HG02840 (cell line): ENCODE data around the gene FSIP1.

Experiments used
- ATAC-seq: cut with Tn5 transposase; IDR thresholded peaks from one replicate; pipeline ENCODE4 v1.9.1; 2021; ENCODE audit warnings: mild to moderate bottlenecking, moderate library complexity, moderate number of reproducible peaks; ENCODE audit not compliant: unreplicated experiment, low FRiP score

Gene FSIP1

GRCh38 chr15:39657668-39658067, 125.0 kb downstream of the FSIP1 start:
- ATAC-seq: no peak

DNA sequence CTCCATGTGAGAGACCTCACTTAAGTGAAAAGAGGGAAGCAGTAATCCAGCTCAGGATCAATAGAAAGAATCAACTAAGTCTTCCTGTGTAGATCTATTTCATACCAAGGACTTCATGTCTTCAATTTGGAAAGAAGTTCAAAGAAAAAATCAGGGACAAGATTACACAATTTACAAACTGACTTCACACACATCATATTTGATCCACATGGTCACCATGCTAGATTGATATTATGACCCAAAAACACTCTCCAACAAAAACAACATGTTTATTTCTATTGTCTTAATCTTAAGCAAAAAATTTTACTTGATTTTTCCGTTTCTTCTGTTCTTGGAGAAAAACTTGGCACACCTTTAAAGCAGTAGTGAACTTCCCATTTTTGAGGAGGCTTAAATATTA, 125.5 kb downstream of the FSIP1 start:
- no peak for ATAC-seq

DNA sequence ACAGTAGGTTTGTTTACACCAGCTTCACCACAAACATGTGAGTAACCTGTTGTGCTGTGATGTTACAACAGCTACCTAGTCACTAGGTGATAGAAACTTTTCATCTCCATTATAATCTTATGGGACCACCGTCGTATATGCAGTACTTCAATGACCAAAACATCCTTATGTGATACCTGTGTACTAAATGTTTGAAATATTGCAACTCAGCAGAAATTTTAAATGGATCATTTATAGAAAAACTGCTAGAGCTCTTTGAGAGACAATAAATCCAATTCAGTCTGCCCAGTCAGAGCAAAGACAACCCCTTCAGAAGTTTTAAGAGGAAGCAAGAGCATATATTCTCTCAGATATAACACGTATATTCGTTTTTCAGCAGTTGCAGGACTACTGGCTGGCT, 128.3 kb downstream of the FSIP1 start:
- ATAC-seq: no peak

DNA sequence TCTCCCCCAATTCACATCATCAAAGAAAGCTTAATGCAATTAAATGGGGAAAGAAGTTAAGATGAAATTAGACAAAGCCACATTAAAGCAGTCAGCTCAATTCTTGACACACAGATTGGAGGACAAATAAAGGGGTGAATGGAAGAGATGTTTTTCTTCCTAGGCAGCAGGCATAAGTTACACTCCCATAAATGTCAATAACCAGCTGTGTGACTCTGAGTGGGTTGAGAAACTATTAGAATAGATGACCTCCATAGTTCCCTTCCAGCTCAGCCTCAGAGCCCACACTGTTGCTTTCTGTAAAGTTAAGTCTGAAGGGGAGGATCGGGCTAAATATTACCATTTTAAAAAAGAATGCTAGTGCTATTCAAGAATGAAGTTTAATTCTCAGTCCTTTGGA, 130.8 kb downstream of the FSIP1 start:
- no peak for ATAC-seq

DNA sequence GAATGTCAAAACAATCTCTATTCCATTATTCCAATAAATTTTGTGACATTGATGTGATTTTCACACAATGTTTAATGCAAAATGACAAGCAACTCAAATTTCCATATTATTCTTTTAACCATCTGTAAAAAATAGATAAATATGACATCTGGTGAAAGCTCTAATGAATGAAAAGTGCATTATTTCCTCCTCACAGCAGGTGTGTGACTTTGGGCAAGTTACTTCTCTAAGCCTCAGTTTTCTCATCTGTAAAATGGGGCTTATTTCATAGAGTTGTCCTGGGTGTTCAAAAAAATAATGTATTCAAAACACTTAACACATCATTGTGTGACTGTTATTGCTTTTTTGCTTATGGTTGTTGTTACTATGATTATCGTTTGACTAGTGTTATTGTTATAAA, 131.3 kb downstream of the FSIP1 start:
- ATAC-seq: no peak

GRCh38 chr15:39649757-39650156, 132.9 kb downstream of the FSIP1 start:
- ATAC-seq: no peak

GRCh38 chr15:39646425-39646824, 136.2 kb downstream of the FSIP1 start:
- no peak for ATAC-seq

- ATAC-seq: no peak
Observed at GRCh38 chr15:39645976-39646257, 136.7 kb downstream of the FSIP1 start.

- no peak for ATAC-seq
Observed at GRCh38 chr15:39645138-39645975, 137.3 kb downstream of the FSIP1 start.

DNA sequence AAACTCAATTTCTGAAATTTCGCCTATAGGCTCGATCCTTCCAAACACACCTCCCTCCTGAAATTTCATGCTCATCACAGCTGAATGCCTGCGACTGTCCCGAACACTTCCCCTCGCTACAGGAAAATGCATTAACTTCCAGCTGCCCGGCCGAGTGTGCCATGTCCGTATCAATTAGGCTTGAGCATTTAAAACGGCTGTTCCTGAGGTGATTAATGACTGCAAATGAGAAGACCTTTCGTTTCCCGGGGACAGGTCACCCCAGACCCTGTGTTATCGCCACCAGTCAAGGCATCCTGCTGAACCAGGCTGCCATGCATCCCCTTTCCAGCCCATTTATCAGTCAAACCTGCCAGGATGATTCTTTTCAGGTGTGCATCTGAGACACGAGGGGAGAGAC, 138.5 kb downstream of the FSIP1 start:
- no peak for ATAC-seq

- no peak for ATAC-seq
Observed at GRCh38 chr15:39643727-39644126, 138.9 kb downstream of the FSIP1 start.

DNA sequence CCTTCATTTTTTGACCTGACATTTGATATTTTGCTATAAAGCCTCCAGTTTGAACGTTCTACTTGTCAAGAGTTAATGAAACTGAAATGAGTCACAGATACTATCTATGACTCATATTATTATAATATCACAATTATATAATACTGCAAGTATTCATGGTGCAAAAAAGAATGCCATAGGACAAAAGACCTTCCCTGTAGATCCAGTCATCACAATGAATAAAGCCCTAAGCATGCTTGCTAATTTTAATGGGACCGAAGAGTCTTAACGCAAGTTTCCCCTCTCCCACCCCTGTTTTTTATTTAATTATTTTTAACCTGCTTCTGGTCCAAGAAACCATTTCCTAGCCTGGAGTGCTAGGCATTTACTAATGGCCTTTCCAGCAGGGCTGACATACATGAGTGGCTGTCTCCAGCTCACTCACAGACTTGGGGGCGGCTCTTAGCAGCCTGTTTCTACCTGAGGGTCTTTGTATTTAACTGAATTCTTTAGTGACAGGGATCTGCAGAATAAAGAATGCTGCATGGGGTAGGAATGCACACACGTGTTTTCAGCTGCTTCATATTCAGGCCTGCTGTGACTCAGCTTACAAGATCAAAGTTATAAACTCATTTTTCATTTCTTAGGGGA, 140.5 kb downstream of the FSIP1 start:
- ATAC-seq: no peak

DNA sequence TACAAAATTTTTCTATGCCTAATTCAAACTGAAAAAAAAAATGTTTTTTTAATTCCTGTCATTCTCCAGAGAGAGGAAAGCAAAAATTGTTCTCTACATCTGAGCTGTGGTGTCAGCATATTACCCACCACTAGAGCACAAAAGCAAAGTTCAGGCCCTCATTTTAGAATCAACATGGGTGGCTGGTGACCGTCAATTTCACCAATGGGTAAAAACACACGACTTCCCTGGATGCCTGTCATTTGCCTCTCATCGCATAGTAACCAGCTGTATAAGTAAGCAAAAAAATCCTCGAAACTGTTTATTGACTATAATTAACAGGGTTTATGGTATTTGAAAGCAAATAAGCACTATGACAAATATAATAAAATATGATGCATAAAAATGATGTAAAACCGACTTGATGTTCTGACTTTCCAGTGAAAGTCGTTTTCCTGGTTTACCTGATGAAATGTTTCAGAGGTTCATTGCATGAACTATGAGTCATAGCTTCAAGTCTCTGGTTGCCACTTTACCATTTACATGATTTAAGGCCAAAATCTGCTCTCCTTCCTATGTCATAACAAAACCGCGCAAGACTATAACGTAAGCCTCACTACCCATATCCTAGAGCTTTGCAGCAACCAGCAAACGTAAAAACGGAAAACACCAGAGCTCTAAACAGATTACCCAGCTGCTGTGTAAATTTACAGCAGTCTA, 141.3 kb downstream of the FSIP1 start:
- ATAC-seq: no peak

- no peak for ATAC-seq
Observed at GRCh38 chr15:39640665-39641064, 142.0 kb downstream of the FSIP1 start.

DNA sequence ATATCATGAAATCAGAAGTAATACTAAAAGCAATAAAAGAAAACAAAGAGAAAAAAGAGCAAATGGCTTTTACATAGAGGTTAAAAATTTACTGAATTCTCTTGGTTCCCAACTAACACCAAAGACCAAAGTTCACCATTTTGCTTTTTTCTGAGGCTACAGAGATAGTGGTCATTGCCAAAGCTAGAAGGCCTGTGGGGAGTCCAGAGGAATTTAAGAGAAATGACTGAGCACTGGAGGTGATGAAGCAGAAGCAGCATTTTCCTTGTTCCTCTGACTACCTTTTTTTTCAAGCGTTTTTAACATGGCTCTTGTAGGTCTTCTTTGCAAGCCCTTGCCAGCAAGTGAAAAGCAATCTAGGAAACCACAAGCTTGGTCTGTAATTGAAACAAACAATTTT, 143.6 kb downstream of the FSIP1 start:
- ATAC-seq: no peak

GRCh38 chr15:39638041-39638440, 144.6 kb downstream of the FSIP1 start:
- no peak for ATAC-seq

DNA sequence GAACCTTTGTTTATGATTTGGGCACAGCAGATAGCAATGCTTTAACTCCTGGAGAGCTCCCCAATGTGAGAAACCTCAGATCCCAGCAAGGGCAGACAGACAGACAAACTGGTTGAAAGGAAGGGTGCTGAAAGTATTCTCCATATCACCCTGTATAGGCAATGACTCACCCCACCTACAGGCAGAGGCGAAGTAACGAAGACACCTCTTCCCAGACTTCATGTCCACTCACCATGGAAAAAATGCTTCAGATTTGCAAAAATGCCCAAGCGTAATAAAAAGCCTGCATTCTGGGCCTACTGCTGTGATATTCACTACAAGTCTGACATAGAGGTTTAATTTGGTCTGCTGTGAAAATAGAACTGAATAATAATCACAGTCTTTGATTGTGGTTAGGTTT, 151.3 kb downstream of the FSIP1 start:
- ATAC-seq: no peak

DNA sequence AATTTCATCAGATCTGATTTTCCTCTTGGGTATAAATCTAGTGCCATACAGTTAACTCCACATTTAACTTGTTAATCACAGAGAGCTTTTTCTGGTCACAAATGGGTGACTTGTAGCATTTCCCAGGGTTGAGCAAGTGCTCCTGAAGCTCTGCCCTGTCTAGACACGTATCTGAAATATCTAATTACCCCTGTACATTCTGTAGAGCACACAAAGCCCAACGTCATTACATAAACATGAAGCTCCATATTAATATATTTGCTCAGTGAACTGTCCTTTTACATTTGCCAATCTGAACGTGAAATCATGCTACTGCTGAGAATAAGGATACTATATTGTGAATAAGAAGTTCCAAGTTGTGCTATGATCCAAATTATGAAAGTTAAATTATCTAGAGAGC, 152.7 kb downstream of the FSIP1 start:
- no peak for ATAC-seq

DNA sequence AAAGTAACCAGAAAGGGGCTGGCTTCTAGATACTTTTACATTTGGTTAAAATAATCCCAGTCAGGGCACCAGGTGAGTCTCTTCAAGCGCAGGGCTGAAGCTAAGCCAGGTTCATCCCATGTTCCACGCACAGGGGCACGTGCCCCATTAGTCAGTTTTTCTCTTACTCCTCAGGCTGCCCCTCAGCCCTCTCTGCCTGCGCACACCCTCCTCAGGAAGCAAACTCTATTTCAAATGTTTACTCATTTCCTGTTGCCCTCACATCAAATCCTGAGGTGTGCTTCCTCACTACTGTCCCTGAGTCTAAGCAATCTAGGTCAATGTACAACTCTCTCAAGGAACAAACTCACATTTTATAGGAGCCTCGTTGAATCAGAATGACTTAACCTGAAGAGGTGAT, 153.3 kb downstream of the FSIP1 start:
- no peak for ATAC-seq

DNA sequence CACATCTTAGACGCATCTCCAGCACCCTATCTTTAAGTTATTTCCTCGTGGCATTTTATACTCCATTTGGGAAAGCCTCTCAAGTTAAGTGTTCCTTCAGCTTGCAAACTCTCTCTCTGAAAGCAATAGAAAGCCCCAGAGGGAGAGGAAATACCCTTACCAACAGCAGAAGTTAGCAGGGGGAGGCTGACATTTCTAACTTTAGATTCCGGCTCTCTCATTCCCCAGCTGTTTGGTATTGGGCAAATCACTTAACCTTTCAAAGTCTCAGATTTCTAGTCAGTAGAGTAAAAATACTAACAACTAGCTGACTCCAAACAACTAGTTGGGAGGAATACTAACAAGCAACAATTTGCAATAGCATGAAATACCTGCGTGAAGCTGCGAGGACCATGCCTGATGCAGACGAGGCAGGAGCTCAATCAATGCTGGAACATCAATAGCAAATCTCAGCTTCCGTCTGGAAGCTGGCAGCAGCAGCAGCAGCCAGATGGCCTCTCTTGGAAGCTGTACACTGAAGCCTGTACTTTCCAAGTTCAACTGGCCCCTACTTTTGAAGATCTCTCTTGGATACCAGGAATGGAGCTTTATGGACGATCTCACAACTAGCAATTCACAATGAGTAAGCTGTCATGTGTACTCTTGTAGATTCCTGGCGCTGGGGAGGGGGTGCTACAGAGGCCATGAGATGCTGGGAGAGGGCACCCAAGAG, 153.9 kb downstream of the FSIP1 start:
- ATAC-seq: no peak

GRCh38 chr15:39628144-39628508, 154.5 kb downstream of the FSIP1 start:
- no peak for ATAC-seq
